GM21737 (cell line): ENCODE data around the gene NAP1L3.

Experiments used
- ATAC-seq: cut with Tn5 transposase; IDR thresholded peaks from one replicate; pipeline ENCODE4 v1.9.1; 2021; ENCODE audit warnings: mild to moderate bottlenecking, moderate library complexity; ENCODE audit not compliant: unreplicated experiment

NAP1L3 gene

GRCh38 chrX:93673056-93673868, at the start of gene NAP1L3:
TSS of gene NAP1L3 (minus strand) at chrX:93673578. CDS start at chrX:93673304, 274 bp downstream.
- no peak for ATAC-seq

GRCh38 chrX:93711076-93711475, 37.7 kb upstream of the NAP1L3 start:
- no peak for ATAC-seq

- ATAC-seq, result no peak
Measured at GRCh38 chrX:93703701-93704100, 30.3 kb upstream of the NAP1L3 start.

GRCh38 chrX:93695981-93696380, 22.6 kb upstream of the NAP1L3 start:
- ATAC-seq, result no peak

- ATAC-seq, result no peak
Measured at GRCh38 chrX:93673869-93674271, 492 bp upstream of the NAP1L3 start, which contains the start of gene FAM133A. TSS of gene FAM133A (plus strand) at chrX:93674206. CDS start at chrX:93709420, 35,214 bp downstream.

- no peak for ATAC-seq
Measured at GRCh38 chrX:93660575-93660974, 12.8 kb downstream of the NAP1L3 start.

GRCh38 chrX:93649381-93649780, 24.0 kb downstream of the NAP1L3 start:
- no peak for ATAC-seq

GRCh38 chrX:93637591-93637990, 35.8 kb downstream of the NAP1L3 start:
- ATAC-seq, result no peak
